ENCODE measurements around the gene MFAP1. TPM values are rescaled to one million over a fixed set of nuclear protein-coding genes. Genes with fewer than 3 reads are reported as not detected.
"Not testable (repeated sequence)": the region's sequence is repeated elsewhere in the genome, so short reads cannot be mapped to it uniquely, and the experiment has no call there.

Gene MFAP1
- total RNA-seq, 2 experiments from 2014 or later, result 39.8 to 43.1 TPM

- no peak for TF ChIP-seq CTCF (IDR thresholded peaks at IDR 0.05)
- Mint-ChIP-seq H3K27ac (peak overlapping the region; percentile 99), H3K4me3 (peak overlapping the region; percentile 94), H3K9me3 (no peaks in the 10 kb centered on the region), H3K27me3 (no peaks in the 10 kb centered on the region), H3K36me3 (ENCODE audit: low read depth) (peaks cover 56% of the 10 kb centered on the region), H3K4me1 (ENCODE audit: low read depth) (peaks cover 50% of the 10 kb centered on the region)
- DNase-seq, result peak; percentile 56
- POLR2A ChIA-PET, result interaction anchor here (0.7 to 6.1 kb wide), 14 partner anchors 9 to 79 kb away, joined by 3 to 37 read pairs (median 5); partner anchors contain the start of genes ELL3, HYPK, SERF2 and SERINC4
- intact Hi-C loops (cut with micrococcal nuclease), result no loop called here
- CTCF ChIA-PET, result interaction anchor here (0.6 to 1.3 kb wide), 4 partner anchors 9 to 51 kb away, joined by 3 to 4 read pairs (median 3); partner anchors contain the start of gene ELL3
- peak; percentile 18 for ATAC-seq
Observed at GRCh38 chr15:43828061-43828657, 3.7 kb upstream of the MFAP1 start.

GRCh38 chr15:43826508-43827341 lies 2.2 kb upstream of the MFAP1 start, which contains the start of gene WDR76:
TSS of gene WDR76 (plus strand) at chr15:43827002. CDS start at chr15:43827033, 31 bp downstream.
- DNase-seq, result peak; percentile 91
- intact Hi-C loops (cut with micrococcal nuclease), result no loop called here
- TF ChIP-seq CTCF (IDR thresholded peaks at IDR 0.05), result no peak
- peak; percentile 73 for ATAC-seq
- CTCF ChIA-PET, result interaction anchor here (1.3 kb wide), 1 partner anchor 10 kb away, joined by 3 read pairs; no protein-coding TSS in a partner anchor
- Mint-ChIP-seq H3K27me3 (no peaks in the 10 kb centered on the region), H3K27ac (peak within 1 kb of the TSS; percentile 99), H3K4me1 (ENCODE audit: low read depth) (peaks cover 51% of the 10 kb centered on the region), H3K9me3 (no peaks in the 10 kb centered on the region), H3K4me3 (peak within 1 kb of the TSS; percentile 94), H3K36me3 (ENCODE audit: low read depth) (peaks cover 55% of the 10 kb centered on the region)
- POLR2A ChIA-PET, result interaction anchor here (0.6 to 6.1 kb wide), 14 partner anchors 10 to 497 kb away, joined by 3 to 37 read pairs (median 5); partner anchors contain the start of genes ELL3, HYPK, SERF2 and SERINC4

- Mint-ChIP-seq H3K27ac (peak overlapping the region; percentile 99), H3K27me3 (no peaks in the 10 kb centered on the region), H3K4me1 (ENCODE audit: low read depth) (peaks cover 52% of the 10 kb centered on the region), H3K9me3 (no peaks in the 10 kb centered on the region), H3K36me3 (ENCODE audit: low read depth) (peaks cover 56% of the 10 kb centered on the region), H3K4me3 (peak overlapping the region; percentile 94)
- DNase-seq (no peak), ATAC-seq (no peak)
- ChIA-PET POLR2A (interaction anchor here (1.2 to 6.1 kb wide), 6 partner anchors 11 to 37 kb away, joined by 3 to 37 read pairs (median 10); partner anchors contain the start of genes HYPK, SERF2 and SERINC4), CTCF (no interaction called here)
- no peak for TF ChIP-seq CTCF (IDR thresholded peaks at IDR 0.05)
- intact Hi-C loops (cut with micrococcal nuclease), result no loop called here
Observed at GRCh38 chr15:43826029-43826507, 1.6 kb upstream of the MFAP1 start.

- H3K9me3 Mint-ChIP-seq; DNase-seq; ATAC-seq; intact Hi-C loops (cut with micrococcal nuclease); H3K27me3 Mint-ChIP-seq: not testable (repeated sequence)
- POLR2A ChIA-PET, result interaction anchor here (1.0 to 6.1 kb wide), 10 partner anchors 8 to 79 kb away, joined by 3 to 37 read pairs (median 8); partner anchors contain the start of genes ELL3, HYPK, PDIA3 and SERF2
- CTCF ChIA-PET, result interaction anchor here (0.7 to 1.2 kb wide), 3 partner anchors 15 to 48 kb away, joined by 3 to 4 read pairs (median 3); partner anchors contain the start of genes ELL3 and SERF2
- peak overlapping the region; percentile 94 for H3K4me3 Mint-ChIP-seq
- peak overlapping the region; percentile 99 for H3K27ac Mint-ChIP-seq
- peaks cover 56% of the 10 kb centered on the region for H3K36me3 Mint-ChIP-seq (ENCODE audit: low read depth)
- H3K4me1 Mint-ChIP-seq (ENCODE audit: low read depth), result peaks cover 56% of the 10 kb centered on the region
Observed at GRCh38 chr15:43825305-43825704, 815 bp upstream of the MFAP1 start.

GRCh38 chr15:43821505-43821904 lies 3.0 kb downstream of the MFAP1 start:
- peaks cover 40% of the 10 kb centered on the region for H3K36me3 Mint-ChIP-seq (ENCODE audit: low read depth)
- H3K4me3 Mint-ChIP-seq, result peak overlapping the region; percentile 25
- intact Hi-C loops (cut with micrococcal nuclease), result no loop called here
- no peak overlapping the region for H3K27ac Mint-ChIP-seq
- ATAC-seq (no peak), DNase-seq (no peak)
- H3K4me1 Mint-ChIP-seq (ENCODE audit: low read depth), result peaks cover 42% of the 10 kb centered on the region
- no peaks in the 10 kb centered on the region for H3K9me3 Mint-ChIP-seq
- no peaks in the 10 kb centered on the region for H3K27me3 Mint-ChIP-seq
- POLR2A ChIA-PET, result interaction anchor here (0.7 to 3.7 kb wide), 4 partner anchors 12 to 29 kb away, joined by 4 to 14 read pairs (median 5); partner anchors contain the start of genes HYPK, SERF2 and SERINC4
- TF ChIP-seq CTCF (IDR thresholded peaks at IDR 0.05), result no peak
- CTCF ChIA-PET, result no interaction called here

GRCh38 chr15:43815064-43815463 lies 9.4 kb downstream of the MFAP1 start:
- CTCF ChIA-PET, POLR2A ChIA-PET: not testable (repeated sequence)
- peak overlapping the region; percentile 5 for H3K27ac Mint-ChIP-seq

More at GRCh38 chr15:43815064-43815463, 9.4 kb downstream of the MFAP1 start:
- H3K36me3 Mint-ChIP-seq (ENCODE audit: low read depth), result peaks cover 52% of the 10 kb centered on the region
- H3K4me1 Mint-ChIP-seq (ENCODE audit: low read depth), result peaks cover 11% of the 10 kb centered on the region
- H3K27me3 Mint-ChIP-seq; ATAC-seq; H3K4me3 Mint-ChIP-seq; H3K9me3 Mint-ChIP-seq; DNase-seq; intact Hi-C loops (cut with micrococcal nuclease): not testable (repeated sequence)

All from activated CD8-positive, alpha-beta T cell treated with anti-CD3 and anti-CD28 coated beads for 36 hours (primary cell).